Muscle of back (tissue), 13 donors: ENCODE measurements around the gene ACOXL. TPM values are rescaled to one million over a fixed set of nuclear protein-coding genes. Genes with fewer than 3 reads are reported as not detected.
"Not testable (repeated sequence)": the region's sequence is repeated elsewhere in the genome, so short reads cannot be mapped to it uniquely, and the experiment has no call there.

ENCODE experiments used
- DNase-seq, 3 donors: peaks; one replicate each; pipeline versions ENCODE4 v3.0.0 to v3.0.0-alpha.2; 2013
- long read RNA-seq, 9 donors: transcript quantifications; one replicate each; lab custom pipeline, GENCODE V29; 2026
- polyA plus RNA-seq, 10 donors: library from polyadenylated mRNA; unstranded; fragments of 120-200 nt; gene quantifications; one replicate each; pipeline ENCODE4 v1.2.1, GENCODE V29; 2013; ENCODE audit not compliant: insufficient read length in 10 of 10

Gene ACOXL
- under 1 TPM; 0.09 to 0.53 (median 0.18) TPM for polyA plus RNA-seq
- long read RNA-seq, donor 1, result 0 reads
- long read RNA-seq, donor 2, result 0 reads
- long read RNA-seq, donor 3, result 0 reads
- long read RNA-seq, donor 4, result 0 reads
- long read RNA-seq, donor 5, result 0 reads
- long read RNA-seq, donor 6, result 0 reads
- long read RNA-seq, donor 7, result 0 reads
- long read RNA-seq, donor 8, result 0 reads
- long read RNA-seq, donor 9, result 0 reads

DNA sequence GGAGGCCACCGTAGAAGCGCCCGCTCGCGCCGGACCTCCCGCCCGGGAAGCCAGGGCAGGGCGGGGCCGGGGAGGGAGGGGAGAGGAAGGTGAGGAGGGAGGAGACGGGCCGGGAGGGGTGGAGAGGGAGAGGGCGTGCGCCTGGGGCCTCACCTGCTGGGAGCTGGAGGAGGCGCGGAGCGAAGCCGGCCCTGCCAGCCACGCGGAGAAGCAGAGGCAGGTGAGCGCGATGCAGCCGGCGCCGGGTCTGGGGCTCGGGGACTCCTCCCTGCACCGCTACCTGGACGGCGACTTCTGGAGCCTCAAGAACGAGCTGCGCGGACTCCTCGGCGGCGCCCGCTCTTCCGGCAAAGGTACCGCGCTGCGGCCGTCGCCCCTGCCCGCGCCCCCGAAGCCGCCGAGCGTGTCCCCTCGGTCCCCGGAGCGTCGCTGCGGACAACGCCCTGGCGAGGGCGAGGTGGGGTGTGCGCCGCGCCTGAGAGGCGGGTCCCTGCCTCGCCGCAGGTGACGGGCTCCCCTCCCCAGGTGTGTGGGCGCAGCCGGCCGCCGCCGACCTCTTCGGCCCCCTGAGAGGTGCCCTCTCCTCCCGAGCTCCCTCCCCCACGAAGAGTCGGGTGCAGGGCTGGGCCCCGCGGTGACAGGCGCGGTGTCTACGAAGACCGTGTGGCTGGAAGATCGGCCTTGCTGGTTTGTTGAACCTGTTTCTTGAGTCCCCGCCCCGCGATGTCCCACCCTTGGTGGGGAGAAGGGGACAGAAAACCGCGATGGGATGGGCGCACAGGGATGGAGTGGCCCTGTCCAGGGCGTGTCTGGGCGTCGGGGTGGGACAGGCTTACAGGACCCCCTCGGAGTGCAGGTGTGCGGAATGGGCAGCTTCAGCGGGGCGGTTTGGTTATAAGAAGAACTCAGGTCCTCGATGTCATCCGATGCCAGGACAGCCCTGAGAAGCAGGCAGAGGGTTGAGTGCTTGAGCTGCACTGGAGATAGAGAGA lies at the start of gene ACOXL:
Gene ACOXL (plus strand): TSS at position 152 of the 992 bp plus-strand sequence. CDS start 35,817 bp downstream, outside the sequence.
- DNase-seq, result no peak

DNA sequence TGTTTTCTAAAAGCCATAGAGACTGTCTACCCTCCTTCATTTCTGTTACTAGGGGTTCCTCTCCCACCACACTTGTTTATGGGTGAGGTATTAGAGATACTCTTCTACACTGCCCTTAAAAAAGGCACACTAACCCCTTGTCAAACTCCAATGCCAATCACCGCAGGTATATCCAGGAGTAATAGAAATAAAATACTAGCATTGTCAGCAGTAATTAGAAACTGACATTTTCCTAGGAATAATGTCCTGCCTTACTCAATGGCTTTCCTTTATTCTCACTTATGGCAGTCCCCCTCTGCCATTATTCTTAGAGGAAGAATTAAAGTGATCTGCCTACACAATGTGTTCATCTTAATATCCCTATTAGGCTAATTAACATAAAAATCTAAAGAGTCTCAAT lies 49.5 kb upstream of the ACOXL start:
- DNase-seq, result no peak

DNA sequence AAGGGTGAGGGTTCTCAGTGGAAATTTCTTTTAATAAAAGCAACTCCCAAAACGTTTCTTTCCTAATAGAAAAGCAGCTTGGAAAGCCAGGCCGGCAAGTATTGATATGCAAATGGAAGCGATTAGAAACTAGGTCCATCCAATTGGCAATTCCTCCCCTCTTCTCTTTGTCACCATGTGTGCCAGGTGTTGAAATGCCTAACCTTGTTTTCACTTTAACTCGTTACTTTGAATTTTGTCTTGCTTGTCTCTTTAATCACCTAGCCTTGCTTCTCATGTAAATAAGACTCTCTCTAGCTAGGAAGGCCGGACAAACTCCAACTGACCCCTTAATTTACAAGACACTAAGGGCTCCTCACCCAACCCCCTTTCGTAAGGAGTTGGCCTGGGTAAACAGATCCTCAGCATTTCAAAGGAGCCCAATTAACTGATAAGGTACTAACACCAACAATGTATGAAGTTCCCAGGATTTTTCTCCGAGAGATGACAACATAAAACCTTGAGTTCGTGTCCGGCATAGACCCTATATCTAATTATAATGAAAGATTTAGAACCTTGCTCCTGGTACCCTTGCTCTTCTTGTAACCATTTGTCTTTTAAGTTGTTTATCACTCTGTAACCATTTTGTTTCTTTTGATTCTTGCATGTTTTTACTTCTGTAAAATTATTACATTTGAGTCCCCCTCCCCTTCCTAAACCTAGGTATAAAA lies 44.4 kb upstream of the ACOXL start:
- not testable (repeated sequence) for DNase-seq

DNA sequence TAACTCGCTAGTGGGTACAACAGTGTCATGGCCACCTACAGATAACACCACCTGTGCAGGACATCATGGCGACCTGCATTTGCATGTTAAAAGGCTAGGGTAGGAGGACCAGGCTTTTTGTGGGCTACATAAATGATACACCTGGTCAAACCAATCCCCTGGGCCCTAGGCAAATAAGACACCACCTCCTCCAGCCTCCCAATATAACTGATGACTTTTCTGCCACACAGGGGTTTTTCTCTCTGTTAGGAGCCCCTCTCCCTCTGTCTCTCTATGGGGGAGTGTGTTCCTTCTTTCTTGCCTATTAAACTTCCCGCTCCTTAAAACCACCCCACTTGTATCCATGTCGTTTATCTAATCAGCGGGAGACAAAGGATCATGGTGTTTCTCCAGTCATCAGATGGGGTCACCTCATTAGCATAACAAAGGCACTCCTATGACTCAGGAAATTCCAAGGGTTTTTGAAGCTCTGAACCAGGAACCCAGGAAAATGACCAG lies 43.7 kb upstream of the ACOXL start:
- no peak for DNase-seq

DNA sequence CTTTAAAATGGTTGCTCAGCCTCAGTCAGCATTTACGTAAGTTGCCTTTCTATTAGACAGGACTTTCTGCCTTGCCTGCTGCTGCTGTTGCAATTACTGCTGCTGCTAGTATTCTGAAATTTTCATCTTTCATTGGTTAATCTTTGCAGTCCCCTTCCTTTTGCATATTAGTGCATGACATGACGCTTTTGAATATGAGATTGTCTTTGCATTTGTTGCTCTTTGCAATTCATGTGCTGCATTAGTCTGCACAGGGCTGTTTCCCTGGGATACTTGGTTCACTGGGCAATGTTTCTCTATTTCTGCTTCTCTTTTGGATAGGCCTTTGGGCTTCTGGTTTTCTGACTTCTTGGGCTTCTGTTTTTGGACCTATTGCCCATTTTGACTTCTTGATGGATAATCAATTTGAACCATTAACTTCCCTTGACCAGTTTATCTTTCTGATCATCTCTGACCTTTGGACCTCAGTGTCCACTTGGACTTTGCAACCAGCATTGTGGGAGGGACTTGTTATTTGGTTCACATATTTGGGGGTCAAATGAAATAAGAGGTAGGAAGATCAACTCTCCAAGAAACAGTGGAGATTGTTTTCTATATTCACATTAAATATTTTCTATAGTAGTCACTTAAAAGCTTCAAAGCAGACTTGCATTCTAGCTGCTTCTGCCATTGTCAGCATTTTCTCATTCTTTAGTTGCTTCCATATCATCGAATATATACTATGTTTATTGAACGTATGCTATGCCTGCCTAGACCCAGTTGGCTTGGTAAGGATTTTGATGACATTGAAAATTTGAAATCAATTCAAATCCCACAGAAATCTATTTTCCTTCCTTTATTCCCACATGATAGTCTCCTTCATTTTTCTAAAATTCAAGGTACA lies 42.0 kb upstream of the ACOXL start:
- DNase-seq, result no peak

DNA sequence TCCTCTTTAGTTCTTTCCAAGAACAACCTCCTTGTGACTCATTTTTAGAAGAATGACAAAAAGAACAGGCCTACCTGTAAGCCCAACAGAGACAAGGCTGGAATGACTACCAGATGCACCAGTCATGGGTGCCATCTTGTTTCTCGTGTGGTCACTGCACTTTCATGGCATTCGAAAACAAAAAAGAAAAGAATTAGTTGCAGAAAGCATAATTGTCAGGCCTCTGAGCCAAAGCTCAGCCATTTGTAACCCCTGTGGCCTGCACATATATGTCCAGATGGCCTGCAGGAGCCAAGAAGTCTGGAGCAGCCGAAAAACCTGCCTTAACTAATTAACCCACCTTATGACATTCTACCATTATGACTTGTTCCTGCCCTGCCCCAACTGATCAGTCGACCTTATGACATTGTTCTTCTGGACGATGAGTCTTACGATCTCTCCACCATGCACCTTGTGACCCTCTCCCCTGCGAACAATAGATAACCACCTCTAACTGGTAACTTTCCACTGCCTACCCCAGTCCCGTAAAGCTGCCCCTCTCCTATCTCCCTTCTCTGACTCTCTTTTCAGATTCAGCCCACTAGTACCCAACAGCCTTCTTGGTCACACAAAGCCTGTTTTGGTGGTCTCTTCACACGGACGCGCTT lies 40.6 kb upstream of the ACOXL start:
- no peak for DNase-seq

DNA sequence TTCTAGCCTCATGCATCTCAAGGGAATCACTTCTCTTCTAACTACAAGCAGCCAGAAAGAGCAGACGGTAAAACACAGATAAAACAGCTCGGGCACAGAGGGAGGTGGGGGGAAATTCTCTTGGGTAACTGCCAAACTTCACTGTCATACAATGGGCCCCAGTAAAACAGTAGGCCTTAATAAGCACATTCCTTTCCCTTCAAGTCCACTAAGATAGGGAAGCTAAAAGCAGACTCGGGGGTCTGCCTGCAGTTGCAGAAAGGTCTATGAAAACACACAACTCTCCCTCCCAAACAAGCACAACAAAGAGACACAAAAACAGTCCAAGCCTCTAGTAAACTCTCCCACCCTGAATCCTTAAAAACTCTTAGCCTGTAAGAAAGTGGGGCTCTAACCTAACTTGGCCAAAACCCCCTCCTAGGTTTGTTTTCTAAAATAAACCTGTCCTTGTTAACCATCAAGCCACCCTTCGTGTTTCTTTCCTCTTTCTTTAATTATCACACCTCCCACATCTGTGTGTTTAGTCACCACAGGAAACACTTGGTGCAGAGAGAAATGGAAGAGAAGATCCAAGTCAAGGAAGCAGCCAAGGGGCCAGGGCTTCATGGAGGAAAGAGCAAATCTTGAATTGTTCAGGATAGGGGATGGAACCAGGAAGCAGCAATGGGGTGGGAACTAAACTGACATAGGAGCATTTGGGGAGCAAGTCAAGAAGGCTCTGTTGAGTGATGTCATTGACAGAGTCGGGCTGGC lies 37.1 kb upstream of the ACOXL start:
- peak in 1 of 3 donors; percentile 11 for DNase-seq

DNA sequence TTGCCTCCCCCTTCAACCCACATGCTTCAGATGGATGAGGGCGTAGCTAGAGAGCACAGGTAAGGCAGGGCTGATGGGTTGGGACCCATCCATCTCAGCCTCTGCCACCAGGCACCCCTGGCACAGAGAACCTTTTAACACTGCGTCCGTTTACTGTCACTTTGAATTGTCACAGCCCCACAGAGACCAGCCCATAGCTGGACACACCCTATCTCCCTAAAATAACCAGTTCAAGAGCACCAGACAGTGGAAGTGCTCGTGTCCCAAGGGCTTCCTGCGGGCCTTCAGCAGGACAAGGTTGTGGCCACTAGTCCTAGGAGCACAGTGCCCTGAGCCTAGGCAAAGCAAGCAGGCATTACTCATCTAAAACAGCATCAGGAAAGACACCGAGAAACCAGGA lies 34.1 kb upstream of the ACOXL start:
- DNase-seq, result not testable (repeated sequence)

DNA sequence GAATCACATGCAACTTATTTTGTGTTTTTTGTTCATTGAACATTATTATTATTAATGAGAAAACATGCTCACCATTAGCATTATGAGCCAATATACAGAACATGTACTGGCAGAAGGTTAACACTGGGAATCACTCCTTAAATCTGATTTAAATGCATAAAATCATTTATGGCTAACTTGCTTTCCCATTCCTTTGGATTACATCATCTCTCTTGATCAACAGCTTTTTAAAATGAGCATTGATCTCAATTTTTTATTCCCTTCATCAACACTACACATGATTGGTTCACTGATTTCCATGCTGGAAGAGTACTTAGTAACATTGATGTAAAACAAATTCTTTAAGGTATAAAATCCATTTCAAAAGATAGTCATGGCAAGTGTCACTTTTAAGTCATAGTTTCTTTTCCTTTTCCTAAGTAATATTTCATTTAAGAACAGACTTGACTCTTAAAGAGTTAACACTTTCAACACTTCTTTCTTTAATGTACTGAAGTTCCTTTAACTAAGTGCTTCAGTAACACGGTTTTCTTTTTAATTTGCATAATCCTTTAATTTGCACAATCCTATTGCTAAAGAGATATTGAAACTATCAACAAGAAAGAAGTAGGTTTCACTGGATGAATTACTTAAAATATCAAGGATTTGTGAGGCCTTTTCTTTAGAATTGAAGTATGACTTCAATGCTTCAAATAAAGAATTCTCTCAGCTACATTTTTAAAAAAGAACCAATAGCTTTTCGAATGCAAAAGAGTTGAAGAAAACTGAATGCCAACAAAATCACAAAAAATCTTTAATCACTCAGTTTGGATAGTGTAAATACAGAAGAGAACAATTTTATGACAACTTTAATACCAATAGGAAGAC lies 29.6 kb upstream of the ACOXL start:
- DNase-seq, result no peak

DNA sequence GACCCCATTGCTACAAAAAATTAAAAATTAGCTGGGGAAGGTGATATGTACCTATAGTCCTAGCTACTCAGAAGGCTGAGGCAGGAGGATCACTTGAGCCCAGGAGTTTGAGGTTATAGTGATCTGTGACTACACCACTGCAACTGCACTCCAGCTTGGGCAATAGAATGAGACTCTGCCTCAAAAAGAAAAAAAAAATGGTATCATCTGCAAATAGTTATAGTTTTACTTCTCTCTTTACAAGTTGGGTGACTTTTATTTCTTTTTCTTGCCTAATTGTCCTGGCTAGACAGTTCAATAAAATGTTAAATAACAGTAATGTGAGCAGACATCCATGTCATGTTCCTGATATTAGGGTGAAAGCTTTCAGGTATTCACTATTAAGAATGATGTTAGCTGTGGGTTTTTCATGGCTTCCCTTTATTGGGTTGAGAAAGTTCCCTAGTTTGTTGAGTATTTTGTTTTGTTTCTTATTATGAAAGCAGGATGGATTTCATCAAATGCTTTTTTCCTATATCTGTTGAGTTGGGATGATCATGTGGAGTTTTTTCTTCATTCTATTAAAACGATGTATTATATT lies 24.9 kb upstream of the ACOXL start:
- no peak for DNase-seq

DNA sequence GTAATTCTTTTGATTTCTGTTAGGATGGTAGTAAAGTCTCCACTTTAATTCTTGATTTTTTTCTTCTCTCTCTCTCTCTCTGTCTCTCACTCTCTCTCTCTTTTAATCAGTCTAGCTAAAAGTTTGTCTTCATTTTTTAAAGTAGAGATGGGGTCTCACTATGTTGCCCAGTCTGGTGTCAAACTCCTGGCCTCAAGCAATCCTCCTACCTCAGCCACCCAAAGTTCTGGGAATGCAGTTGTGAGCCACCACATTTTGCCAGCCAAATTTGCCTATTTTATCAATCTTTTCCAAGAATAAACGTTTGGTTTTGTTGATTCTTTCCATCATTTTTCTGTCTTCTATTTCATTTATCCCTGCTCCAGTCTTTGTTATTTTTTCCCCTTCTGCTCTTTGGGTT lies 23.9 kb upstream of the ACOXL start:
- no peak for DNase-seq

DNA sequence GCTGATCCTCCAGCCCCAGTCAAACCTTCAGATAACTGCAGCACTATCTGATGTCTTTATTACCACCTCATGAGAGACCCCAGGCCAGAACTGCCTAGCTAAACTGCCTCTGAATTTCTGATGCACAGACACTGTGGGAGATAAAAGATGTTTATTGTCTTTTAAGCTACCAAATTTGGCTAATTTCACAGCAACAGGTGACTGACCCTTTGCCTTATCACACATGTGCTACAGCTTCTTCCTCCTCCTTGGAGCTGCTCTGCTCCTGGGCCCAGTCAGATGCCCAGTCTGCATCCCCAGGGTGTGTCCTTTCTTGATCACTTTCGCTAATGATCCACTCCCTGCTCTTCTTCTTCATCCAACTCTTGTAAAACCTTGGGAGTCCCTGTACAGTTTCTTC lies 19.6 kb upstream of the ACOXL start:
- no peak for DNase-seq

DNA sequence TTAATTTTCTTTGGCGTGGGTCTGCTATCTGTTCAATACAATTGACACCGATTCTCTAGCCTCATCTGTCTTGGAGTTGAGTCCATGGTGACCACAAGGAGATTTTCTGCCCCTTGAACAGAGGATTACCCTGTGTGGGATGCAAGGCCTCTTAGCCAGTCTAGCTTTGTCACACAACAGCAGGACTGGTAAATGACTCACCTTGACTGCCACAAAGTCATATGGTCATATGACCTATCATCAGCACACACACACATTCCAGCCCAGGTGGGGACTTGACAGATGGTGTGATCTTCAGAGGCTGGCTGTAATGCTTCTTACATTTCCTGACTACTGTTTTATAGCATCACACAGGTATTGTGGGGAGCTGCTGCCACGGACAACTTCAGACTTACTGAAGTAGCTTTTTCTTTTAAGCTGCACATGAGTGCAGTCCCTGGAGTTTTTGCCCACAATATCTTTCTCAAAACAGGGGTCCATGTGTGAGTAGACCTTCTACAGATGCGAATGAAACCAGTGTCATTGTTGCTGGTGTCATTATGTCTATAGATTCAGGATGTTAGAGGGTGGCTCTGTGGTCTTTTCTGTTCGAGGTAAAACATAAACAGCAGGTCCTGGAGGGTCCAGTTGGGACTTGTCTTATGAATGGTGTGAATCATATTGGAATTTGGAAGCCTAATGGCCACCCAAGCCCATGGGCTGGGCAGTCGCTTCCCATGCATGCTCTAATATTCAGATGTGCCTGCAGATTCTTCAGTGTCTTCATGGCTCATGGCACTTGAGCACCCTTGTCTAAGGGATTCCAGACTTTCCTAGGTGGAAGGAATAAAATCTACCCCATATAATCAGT lies 18.6 kb upstream of the ACOXL start:
- no peak for DNase-seq

DNA sequence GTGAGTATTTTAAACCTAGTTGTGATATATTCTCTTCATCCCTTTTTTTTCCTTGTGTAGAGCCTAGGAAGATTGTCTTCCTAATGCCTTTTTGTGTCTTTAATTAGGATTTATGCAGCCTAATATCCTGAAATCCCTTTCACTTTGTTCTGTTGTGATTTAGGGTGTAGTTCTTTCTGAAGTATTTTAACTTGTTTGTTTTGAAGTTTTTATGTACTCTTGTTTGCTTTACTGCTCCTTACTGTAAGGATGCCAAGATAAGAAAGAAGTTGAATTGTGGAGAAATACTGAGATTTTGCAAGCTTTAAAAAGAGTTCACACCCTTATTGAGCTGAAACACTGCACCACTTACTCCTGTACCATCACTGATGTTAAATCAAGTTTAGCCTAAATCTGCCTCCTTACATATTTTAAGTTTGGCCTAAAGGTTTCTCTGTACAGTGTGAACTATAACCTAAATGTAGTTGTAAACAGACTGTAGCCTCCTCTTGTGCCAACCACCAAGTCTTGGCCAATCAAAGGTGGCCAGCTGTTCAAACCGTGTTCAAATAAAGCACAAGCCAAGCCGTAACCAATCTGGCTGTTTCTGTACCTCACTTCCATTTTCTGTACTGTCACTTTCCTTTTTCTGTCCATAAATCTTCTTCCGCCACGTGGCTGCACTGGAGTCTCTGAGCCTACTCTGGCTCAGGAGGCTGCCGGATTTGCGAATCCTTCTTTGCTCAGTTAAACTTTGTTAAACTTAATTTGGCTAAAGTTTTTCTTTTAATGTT lies 17.7 kb upstream of the ACOXL start:
- no peak for DNase-seq

DNA sequence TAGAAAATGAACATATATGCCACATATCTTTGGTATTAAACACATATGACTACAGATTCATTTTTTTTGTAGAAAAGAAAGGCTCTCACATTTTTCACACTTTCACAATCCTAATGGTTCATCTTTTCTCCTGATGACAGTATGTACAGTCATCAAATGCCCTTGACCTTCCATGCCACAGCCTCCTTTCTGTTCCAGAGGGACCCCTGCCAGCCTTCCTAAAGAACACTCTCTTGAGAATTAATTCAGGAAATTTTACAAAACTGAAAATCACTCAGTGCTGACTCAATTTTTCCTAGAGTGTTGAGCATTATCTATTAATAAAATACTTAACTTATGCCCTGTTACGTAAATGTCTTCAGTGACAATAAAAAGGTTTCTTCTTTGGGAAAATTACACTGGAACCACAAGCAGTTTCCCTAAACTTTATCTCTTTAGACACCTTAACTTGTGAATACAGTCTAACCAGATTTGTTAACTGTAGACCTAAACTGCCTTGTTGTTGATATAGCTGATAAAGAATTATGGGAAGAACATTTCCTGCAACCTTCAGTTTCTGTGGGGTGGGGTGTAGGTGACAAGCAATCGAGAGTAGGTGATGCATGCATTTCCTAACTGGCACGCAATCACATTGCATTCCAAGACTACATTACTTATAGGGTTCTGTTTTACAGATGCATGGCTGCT lies 15.3 kb upstream of the ACOXL start:
- DNase-seq, result peak in 1 of 3 donors; percentile 6

DNA sequence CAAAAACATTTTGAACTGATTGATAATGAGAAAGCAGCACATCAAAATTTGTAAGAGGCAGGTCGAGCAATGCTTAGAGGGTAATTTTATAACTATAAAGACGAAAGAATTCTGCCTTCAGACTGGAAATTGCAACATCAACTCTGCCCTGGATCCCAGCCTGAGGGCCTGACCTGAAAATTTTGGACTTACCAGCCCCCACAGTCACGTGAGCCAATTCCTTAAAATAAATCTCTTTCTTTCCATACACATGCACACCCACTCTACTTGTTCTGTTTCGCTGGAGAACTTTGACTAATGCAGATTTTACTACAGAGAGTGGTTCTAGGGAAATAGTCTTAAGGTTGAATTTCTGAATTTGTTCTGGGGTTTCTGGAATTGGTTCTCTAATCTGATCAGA lies 14.6 kb upstream of the ACOXL start:
- DNase-seq, result peak; percentile 27 to 49 (median 40)
